ENCODE results near the gene DDX39B.

DDX39B gene

DNA sequence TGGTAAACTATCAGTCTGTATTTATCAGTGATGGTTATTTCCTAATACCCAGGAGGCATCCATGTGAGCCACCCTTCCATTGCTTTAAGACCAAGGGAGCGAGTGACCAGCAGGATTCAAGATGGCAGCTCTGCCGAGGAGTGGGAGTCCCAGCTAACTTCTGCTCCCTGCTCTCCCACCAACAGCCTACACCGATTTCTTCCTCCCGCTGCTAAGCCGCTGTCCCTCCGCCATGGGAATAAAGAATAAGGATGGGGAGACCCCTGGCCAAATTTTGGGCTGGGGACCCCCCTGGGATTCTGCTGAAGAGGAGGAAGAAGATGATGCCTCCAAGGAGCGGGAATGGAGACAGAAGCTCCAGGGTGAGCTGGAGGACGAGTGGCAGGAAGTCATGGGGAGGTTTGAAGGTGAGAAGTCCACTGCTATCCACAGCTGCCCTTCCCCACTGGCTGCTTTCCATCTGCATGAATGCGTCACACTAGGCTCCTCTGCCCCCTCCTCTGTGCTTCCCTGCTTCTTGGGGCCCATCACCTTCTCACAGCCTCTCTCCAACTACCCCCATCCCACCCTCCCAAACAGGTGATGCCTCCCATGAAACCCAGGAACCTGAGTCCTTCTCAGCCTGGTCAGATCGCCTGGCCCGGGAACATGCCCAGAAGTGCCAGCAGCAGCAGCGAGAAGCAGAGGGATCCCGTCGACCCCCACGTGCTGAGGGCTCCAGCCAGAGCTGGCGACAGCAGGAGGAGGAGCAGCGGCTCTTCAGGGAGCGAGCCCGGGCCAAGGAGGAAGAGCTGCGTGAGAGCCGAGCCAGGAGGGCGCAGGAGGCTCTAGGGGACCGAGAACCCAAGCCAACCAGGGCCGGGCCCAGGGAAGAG lies 15.9 kb upstream of the DDX39B start:
- TF ChIP-seq, protein P1, sequence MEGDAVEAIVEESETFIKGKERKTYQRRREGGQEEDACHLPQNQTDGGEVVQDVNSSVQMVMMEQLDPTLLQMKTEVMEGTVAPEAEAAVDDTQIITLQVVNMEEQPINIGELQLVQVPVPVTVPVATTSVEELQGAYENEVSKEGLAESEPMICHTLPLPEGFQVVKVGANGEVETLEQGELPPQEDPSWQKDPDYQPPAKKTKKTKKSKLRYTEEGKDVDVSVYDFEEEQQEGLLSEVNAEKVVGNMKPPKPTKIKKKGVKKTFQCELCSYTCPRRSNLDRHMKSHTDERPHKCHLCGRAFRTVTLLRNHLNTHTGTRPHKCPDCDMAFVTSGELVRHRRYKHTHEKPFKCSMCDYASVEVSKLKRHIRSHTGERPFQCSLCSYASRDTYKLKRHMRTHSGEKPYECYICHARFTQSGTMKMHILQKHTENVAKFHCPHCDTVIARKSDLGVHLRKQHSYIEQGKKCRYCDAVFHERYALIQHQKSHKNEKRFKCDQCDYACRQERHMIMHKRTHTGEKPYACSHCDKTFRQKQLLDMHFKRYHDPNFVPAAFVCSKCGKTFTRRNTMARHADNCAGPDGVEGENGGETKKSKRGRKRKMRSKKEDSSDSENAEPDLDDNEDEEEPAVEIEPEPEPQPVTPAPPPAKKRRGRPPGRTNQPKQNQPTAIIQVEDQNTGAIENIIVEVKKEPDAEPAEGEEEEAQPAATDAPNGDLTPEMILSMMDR (IDR thresholded peaks at IDR 0.05; ENCODE audit: extremely low read depth, insufficient read depth, missing control alignments): no peak
- DNase-seq (ENCODE audit: low spot score): no peak
- in situ Hi-C loops (cut with MboI; ENCODE audit: low pct_unique_long_range_greater_than_20kb, low sequenced_read_pairs, unreplicated experiment): no loop called here

DNA sequence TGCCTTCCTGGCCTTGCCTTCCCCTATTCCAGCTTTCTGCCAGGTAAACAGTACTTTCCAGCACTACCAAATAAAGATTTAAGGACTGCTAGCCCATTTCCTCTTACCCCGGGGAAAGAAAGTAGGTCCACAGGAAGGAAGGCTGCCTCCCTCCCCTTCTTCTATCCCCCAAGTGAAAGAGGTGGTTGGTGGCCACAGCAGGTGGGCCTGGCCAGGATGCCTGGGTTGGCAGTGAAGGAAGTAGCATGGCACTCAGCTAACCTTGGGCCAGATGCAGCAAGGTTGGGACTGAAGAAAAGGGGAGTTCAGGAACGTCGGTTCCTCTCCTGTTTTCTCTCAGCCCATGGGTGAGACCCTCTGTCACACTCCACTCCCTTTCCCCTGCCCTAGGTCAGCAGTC lies 14.5 kb upstream of the DDX39B start:
- in situ Hi-C loops (cut with MboI; ENCODE audit: low pct_unique_long_range_greater_than_20kb, low sequenced_read_pairs, unreplicated experiment): no loop called here
- TF ChIP-seq, protein P1 (IDR thresholded peaks at IDR 0.05; ENCODE audit: extremely low read depth, insufficient read depth, missing control alignments): no peak
- DNase-seq (ENCODE audit: low spot score): no peak

GRCh38 chr6:31551371-31551770 lies 9.6 kb upstream of the DDX39B start:
- peak; percentile 70 for DNase-seq (ENCODE audit: low spot score)
- TF ChIP-seq, protein P1 (IDR thresholded peaks at IDR 0.05; ENCODE audit: extremely low read depth, insufficient read depth, missing control alignments): peak; percentile 88
- in situ Hi-C loops (cut with MboI; ENCODE audit: low pct_unique_long_range_greater_than_20kb, low sequenced_read_pairs, unreplicated experiment): loop anchor here (5.0 kb wide), 1 partner anchor 41 kb away; the partner anchor contains the start of gene NCR3

- TF ChIP-seq, protein P1 (IDR thresholded peaks at IDR 0.05; ENCODE audit: extremely low read depth, insufficient read depth, missing control alignments): no peak
- in situ Hi-C loops (cut with MboI; ENCODE audit: low pct_unique_long_range_greater_than_20kb, low sequenced_read_pairs, unreplicated experiment): no loop called here
- no peak for DNase-seq (ENCODE audit: low spot score)
Measured at GRCh38 chr6:31548544-31548873, 6.7 kb upstream of the DDX39B start.

GRCh38 chr6:31547727-31548543 lies 6.1 kb upstream of the DDX39B start:
- in situ Hi-C loops (cut with MboI; ENCODE audit: low pct_unique_long_range_greater_than_20kb, low sequenced_read_pairs, unreplicated experiment): no loop called here
- no peak for DNase-seq (ENCODE audit: low spot score)
- TF ChIP-seq, protein P1 (IDR thresholded peaks at IDR 0.05; ENCODE audit: extremely low read depth, insufficient read depth, missing control alignments): no peak

DNA sequence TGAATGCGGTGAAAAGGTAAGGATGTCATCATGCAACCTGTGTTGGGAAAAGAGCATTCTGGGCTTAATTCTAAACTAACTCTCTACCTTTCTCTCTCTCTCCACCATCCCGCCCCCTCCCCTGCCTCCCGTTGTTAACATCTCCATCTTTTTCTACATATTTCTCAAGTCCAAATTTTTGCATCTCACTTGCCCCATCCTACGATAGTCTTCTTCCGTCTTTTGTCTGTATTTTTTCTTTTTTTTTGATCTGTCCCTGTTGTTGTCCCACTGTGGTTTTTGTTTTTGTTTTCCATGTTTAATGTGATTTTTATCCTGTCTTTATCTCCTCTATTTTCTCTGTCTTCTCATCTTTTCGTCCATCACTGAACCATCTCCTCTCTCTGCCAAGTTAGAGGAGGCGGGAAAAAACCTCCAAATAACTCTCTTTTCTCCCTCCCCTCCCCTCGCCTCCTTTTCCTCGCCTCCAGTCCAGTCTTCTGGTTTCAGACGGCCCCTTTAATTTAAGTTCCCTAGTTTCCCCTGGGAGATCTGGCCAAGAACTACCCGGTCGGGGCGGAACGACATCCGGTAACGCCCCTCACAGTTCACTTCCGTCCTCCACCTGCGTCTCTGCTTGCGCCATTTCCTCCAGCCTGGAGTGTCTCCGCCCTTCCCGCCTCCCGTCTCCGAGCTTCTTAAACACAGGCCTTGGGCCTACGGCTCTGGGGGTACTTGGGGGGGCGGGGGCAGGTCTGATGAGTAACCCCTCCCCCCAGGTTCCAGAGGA lies 5.3 kb upstream of the DDX39B start, which contains the start of gene NFKBIL1:
Gene NFKBIL1, plus strand, starts transcription at position 651 of the 769 bp plus-strand sequence. Its CDS starts 87 bp downstream, at position 738.
- in situ Hi-C loops (cut with MboI; ENCODE audit: low pct_unique_long_range_greater_than_20kb, low sequenced_read_pairs, unreplicated experiment): no loop called here
- DNase-seq (ENCODE audit: low spot score): peak; percentile 88
- TF ChIP-seq, protein P1 (IDR thresholded peaks at IDR 0.05; ENCODE audit: extremely low read depth, insufficient read depth, missing control alignments): no peak
